ENCODE results near the gene BNC2. TPM values are rescaled to one million over a fixed set of nuclear protein-coding genes. Genes with fewer than 3 reads are reported as not detected.

The BNC2 gene
- total RNA-seq, 1 donor from 2014 or later = 38.0 TPM

DNA sequence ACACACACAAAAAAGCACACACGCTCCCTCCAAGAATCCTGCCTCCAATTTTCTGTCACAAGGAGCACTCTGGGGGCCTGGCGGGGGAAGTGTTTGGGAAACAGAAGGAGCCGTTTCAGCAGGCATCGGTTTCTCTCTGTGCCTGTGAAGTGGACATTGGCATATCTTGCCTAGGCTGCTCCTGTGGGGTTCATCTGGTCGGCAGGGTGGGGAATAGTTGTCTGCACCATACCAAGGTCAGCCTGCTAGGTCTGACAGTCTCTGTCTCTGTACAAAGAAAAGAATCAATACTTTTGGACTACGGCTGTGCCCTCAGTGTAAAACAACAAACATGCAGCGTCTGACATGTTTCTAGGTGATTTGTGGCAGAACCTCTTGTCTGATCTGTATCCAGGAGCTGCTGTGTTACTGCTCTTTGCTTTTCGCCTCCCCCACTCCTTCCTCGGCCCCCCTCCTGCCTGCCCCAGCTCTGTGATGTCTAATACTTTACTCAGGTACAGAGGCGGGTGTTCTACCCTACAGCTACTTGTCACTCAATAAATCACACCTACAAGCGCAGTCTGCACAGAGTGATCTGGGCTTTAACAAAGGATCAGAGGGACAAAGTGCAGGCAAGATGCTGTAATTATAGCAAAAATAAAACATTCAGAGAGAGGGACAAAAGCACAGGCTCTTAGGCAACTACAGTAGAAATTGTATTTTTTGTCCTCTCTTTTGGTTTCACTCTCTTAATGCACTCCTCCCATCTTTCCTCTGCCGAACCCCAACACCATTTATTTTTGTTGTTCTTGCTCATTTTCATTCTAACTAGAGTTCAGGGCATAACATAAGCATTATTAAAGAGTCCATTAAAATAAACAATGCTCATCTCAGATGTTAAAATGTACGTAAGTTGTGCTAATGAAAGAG lies 216.7 kb downstream of the BNC2 start:
- H3K27me3 ChIP-seq (ENCODE audit: insufficient read depth, low read length) = no peaks in the 10 kb centered on the region
- Mint-ChIP-seq H3K27ac (ENCODE audit: unreplicated experiment) (peak overlapping the region; percentile 8), H3K9me3 (ENCODE audit: unreplicated experiment) (no peaks in the 10 kb centered on the region), H3K27me3 (ENCODE audit: low read depth, unreplicated experiment) (no peaks in the 10 kb centered on the region), H3K4me1 (ENCODE audit: low read depth, unreplicated experiment) (peaks cover 44% of the 10 kb centered on the region), H3K36me3 (ENCODE audit: low read depth, unreplicated experiment) (no peaks in the 10 kb centered on the region), H3K4me3 (ENCODE audit: unreplicated experiment) (no peak overlapping the region)
- H3K4me3 ChIP-seq (ENCODE audit: insufficient read depth, low read depth, low read length) = peak overlapping the region; percentile 25
- H3K4me2 ChIP-seq (ENCODE audit: low read length) = peak overlapping the region; percentile 78
- peaks cover 8% of the 10 kb centered on the region for H3K4me1 ChIP-seq (ENCODE audit: insufficient read depth, low read length)
- no peak overlapping the region for H2AFZ ChIP-seq (ENCODE audit: low read depth, low read length)
- peaks cover 17% of the 10 kb centered on the region for H4K20me1 ChIP-seq (ENCODE audit: insufficient read depth, low read length)
- FAIRE-seq (no peak), DNase-seq (ENCODE audit: low read depth) (no peak)
- H3K79me2 ChIP-seq (ENCODE audit: insufficient read depth, low read length) = peaks cover 22% of the 10 kb centered on the region
- TF ChIP-seq, protein P1, sequence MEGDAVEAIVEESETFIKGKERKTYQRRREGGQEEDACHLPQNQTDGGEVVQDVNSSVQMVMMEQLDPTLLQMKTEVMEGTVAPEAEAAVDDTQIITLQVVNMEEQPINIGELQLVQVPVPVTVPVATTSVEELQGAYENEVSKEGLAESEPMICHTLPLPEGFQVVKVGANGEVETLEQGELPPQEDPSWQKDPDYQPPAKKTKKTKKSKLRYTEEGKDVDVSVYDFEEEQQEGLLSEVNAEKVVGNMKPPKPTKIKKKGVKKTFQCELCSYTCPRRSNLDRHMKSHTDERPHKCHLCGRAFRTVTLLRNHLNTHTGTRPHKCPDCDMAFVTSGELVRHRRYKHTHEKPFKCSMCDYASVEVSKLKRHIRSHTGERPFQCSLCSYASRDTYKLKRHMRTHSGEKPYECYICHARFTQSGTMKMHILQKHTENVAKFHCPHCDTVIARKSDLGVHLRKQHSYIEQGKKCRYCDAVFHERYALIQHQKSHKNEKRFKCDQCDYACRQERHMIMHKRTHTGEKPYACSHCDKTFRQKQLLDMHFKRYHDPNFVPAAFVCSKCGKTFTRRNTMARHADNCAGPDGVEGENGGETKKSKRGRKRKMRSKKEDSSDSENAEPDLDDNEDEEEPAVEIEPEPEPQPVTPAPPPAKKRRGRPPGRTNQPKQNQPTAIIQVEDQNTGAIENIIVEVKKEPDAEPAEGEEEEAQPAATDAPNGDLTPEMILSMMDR (IDR thresholded peaks at IDR 0.05; ENCODE audit: insufficient read depth, low read depth, low read length) = no peak
- no peak for TF ChIP-seq EZH2 (IDR thresholded peaks at IDR 0.05; ENCODE audit: insufficient read depth, low read length)
- no peaks in the 10 kb centered on the region for H3K36me3 ChIP-seq (ENCODE audit: insufficient read depth, low read length)
- peak overlapping the region; percentile 46 for H3K9ac ChIP-seq (ENCODE audit: low read length)
- H3K27ac ChIP-seq (ENCODE audit: low read depth, low read length) = no peak overlapping the region
- no peaks in the 10 kb centered on the region for H3K9me3 ChIP-seq (ENCODE audit: insufficient read depth, low read depth, low read length)

DNA sequence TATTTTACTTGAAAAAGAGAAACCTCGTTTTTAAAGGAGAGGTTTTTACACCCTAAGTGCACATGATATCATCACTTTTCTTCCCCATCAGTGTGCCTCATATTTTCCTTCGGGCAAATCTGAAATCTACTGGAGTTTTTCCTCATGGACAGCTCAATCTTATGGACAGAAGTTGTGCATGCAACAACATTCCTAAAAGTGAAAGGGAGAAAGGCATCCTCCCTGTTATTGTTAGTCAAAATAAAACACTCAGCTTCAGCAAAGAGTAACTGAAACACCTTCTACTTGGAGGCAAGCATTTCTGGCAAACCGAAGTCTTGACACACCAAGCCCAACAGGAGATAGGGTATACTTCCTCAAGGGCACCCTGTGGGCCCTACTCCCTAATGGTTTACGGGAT lies 217.9 kb downstream of the BNC2 start:
- Histone ChIP-seq H3K9me3 (ENCODE audit: insufficient read depth, low read depth, low read length) (no peaks in the 10 kb centered on the region), H3K79me2 (ENCODE audit: insufficient read depth, low read length) (peaks cover 18% of the 10 kb centered on the region), H3K9ac (ENCODE audit: low read length) (no peak overlapping the region), H4K20me1 (ENCODE audit: insufficient read depth, low read length) (peaks cover 19% of the 10 kb centered on the region), H3K4me2 (ENCODE audit: low read length) (no peak overlapping the region), H3K4me1 (ENCODE audit: insufficient read depth, low read length) (peaks cover 8% of the 10 kb centered on the region), H3K27me3 (ENCODE audit: insufficient read depth, low read length) (no peaks in the 10 kb centered on the region), H3K36me3 (ENCODE audit: insufficient read depth, low read length) (no peaks in the 10 kb centered on the region), H3K4me3 (ENCODE audit: insufficient read depth, low read depth, low read length) (no peak overlapping the region), H3K27ac (ENCODE audit: low read depth, low read length) (no peak overlapping the region), H2AFZ (ENCODE audit: low read depth, low read length) (no peak overlapping the region)
- Mint-ChIP-seq H3K27me3 (ENCODE audit: low read depth, unreplicated experiment) (no peaks in the 10 kb centered on the region), H3K36me3 (ENCODE audit: low read depth, unreplicated experiment) (peaks cover 2% of the 10 kb centered on the region), H3K4me1 (ENCODE audit: low read depth, unreplicated experiment) (peaks cover 44% of the 10 kb centered on the region), H3K9me3 (ENCODE audit: unreplicated experiment) (no peaks in the 10 kb centered on the region), H3K4me3 (ENCODE audit: unreplicated experiment) (no peak overlapping the region), H3K27ac (ENCODE audit: unreplicated experiment) (no peak overlapping the region)
- TF ChIP-seq, protein P1 (IDR thresholded peaks at IDR 0.05; ENCODE audit: insufficient read depth, low read depth, low read length) = no peak
- TF ChIP-seq EZH2 (IDR thresholded peaks at IDR 0.05; ENCODE audit: insufficient read depth, low read length) = no peak
- no peak for FAIRE-seq
- DNase-seq (ENCODE audit: low read depth) = no peak

Data from astrocyte (in vitro differentiated cells and primary cell).